K562 (cell line): ENCODE measurements around the gene ARHGAP24. TPM values are rescaled to one million over a fixed set of nuclear protein-coding genes. Genes with fewer than 3 reads are reported as not detected.

Source experiments
- ATAC-seq: fragments of 200-7000 bp; cut with Tn5 transposase; 3 replicates; pipeline ENCODE4 v1.9.1; 2020; ENCODE audit warnings: moderate library complexity
- BruUV-seq: library from RNA; stranded (reverse); fragments of 400-500 nt; replicated peaks from 2 replicates; lab custom pipeline; 2021; lab: Mats Ljungman, UMichigan
- CTCF ChIA-PET: fragments of 300-600 bp; formaldehyde crosslinking; extraction: SDS; loops from one replicate; lab custom pipeline; 2021; ENCODE audit warnings: low intra/inter-chr PET ratio; lab: Yijun Ruan, JAX
- POLR2A ChIA-PET: fragments of 300-600, 350-650 bp; sonication (Branson Sonifier 250); formaldehyde crosslinking; extraction: SDS; loops from one replicate; lab custom pipeline; 2021; ENCODE audit warnings: antibody characterized with exemption, inconsistent platforms; lab: Yijun Ruan, JAX
- DNase-seq, 4 experiments: peaks; one replicate each; pipeline versions ENCODE4 v3.0.0 to v3.0.0-alpha.2; 2011 to 2018; ENCODE audit warnings: low spot score in 3 of 4, mixed read lengths in 3 of 4; ENCODE audit errors: extremely low read depth in 1 of 4
- FAIRE-seq: peaks from 2 replicates; lab custom pipeline; 2011; peaks lifted over from hg19 to GRCh38; lab: Jason Lieb, UNC
- H2AFZ ChIP-seq: 2 replicates; pipeline ENCODE4 v1.6.0; 2011; ENCODE audit warnings: low read depth, low read length, control low read depth, inconsistent platforms
- H3K27ac ChIP-seq: fragments of 200-600 bp; 3 replicates; pipeline ENCODE4 v1.8.0; 2011; ENCODE audit warnings: low read depth, mild to moderate bottlenecking, control low read depth, inconsistent platforms, low read length, moderate library complexity, mixed read lengths; ENCODE audit errors: extremely low read depth
- H3K27me3 ChIP-seq, 2 experiments: fragments of 300-600 bp in 1 of 2; 2 replicates in 1 of 2; 3 replicates in 1 of 2; pipeline versions ENCODE4 v1.6.0 to v1.8.0; 2011; ENCODE audit warnings: inconsistent platforms in 2 of 2, low read length in 2 of 2, mild to moderate bottlenecking in 1 of 2, mixed read lengths in 1 of 2, moderate library complexity in 1 of 2; ENCODE audit not compliant: control insufficient read depth in 2 of 2, insufficient read depth in 2 of 2
- H3K36me3 ChIP-seq: fragments of 300-600 bp; 3 replicates; pipeline ENCODE4 v1.8.0; 2011; ENCODE audit warnings: mild to moderate bottlenecking, low read length, inconsistent platforms; ENCODE audit not compliant: control insufficient read depth, insufficient read depth
- H3K4me1 ChIP-seq, 2 experiments: fragments of 200-600 bp in 1 of 2; replicated peaks in 1 of 2; 2 replicates in 1 of 2; 3 replicates in 1 of 2; pipeline versions ENCODE4 v1.5.1 to v1.8.0; 2011; ENCODE audit warnings: inconsistent platforms in 2 of 2, low read length in 2 of 2, mild to moderate bottlenecking in 1 of 2, mixed read lengths in 1 of 2, moderate library complexity in 1 of 2; ENCODE audit not compliant: control insufficient read depth in 2 of 2, insufficient read depth in 2 of 2
- H3K4me2 ChIP-seq: 2 replicates; pipeline ENCODE4 v1.6.1; 2011; ENCODE audit warnings: low read length, control low read depth, inconsistent platforms, mixed read lengths; ENCODE audit not compliant: insufficient read depth
- H3K4me3 ChIP-seq: fragments of 200-600 bp; sonication (generic), shearing (Covaris generic); 2 replicates; pipeline ENCODE4 v1.5.1; 2016; ENCODE audit warnings: control low read depth, inconsistent platforms
- H3K79me2 ChIP-seq: fragments of 200-600 bp; 3 replicates; pipeline ENCODE4 v1.8.0; 2011; ENCODE audit warnings: low read length, inconsistent platforms; ENCODE audit not compliant: control insufficient read depth, insufficient read depth
- H3K9ac ChIP-seq, 2 experiments: 2 replicates each; pipeline versions ENCODE4 v1.6.0 to v1.6.1; 2011; ENCODE audit warnings: low read depth in 2 of 2, low read length in 2 of 2, control low read depth in 1 of 2, inconsistent platforms in 1 of 2, mild to moderate bottlenecking in 1 of 2, mixed read lengths in 1 of 2; ENCODE audit not compliant: insufficient read depth in 1 of 2
- H3K9me1 ChIP-seq: one replicate; pipeline ENCODE4 v1.6.0; 2011; ENCODE audit warnings: inconsistent platforms, mild to moderate bottlenecking, low read length, moderate library complexity; ENCODE audit not compliant: control insufficient read depth, insufficient read depth
- H3K9me3 ChIP-seq: replicated peaks from 2 replicates; pipeline ENCODE4 v1.5.1; 2011; ENCODE audit warnings: low read depth, low read length, inconsistent platforms; ENCODE audit not compliant: control insufficient read depth, insufficient read depth
- H4K20me1 ChIP-seq: replicated peaks from 2 replicates; pipeline ENCODE4 v1.6.1; 2011; ENCODE audit warnings: low read length, inconsistent platforms, mixed read lengths; ENCODE audit not compliant: control insufficient read depth, insufficient read depth
- CBFA2T3 ChIP-seq: fragments of 450-650 bp; IDR thresholded peaks from 2 replicates; pipeline ENCODE4 v1.6.1; 2017
- CEBPB ChIP-seq: fragments of 450-650 bp; IDR thresholded peaks from 2 replicates; pipeline ENCODE4 v1.6.1; 2016; ENCODE audit warnings: missing genetic modification characterization, missing compliant biosample characterization
- ETV5 ChIP-seq: sonication (generic); formaldehyde crosslinking; IDR thresholded peaks from 2 replicates; pipeline ENCODE4 v1.4.0; 2020; ENCODE audit warnings: low read depth, mild to moderate bottlenecking, missing genetic modification reagents
- KLF13 ChIP-seq: fragments of 450-650 bp; IDR thresholded peaks from 2 replicates; pipeline ENCODE4 v1.6.1; 2016; ENCODE audit warnings: missing genetic modification characterization, low read depth, mild to moderate bottlenecking, missing compliant biosample characterization, moderate library complexity, borderline replicate concordance
- MAFK ChIP-seq: IDR thresholded peaks from 2 replicates; pipeline ENCODE4 v1.6.1; 2011; ENCODE audit warnings: low read length, improper control_type of control experiment
- ZFP1 ChIP-seq: fragments of 450-650 bp; formaldehyde crosslinking; IDR thresholded peaks from 2 replicates; pipeline ENCODE4 v1.4.0; 2020; ENCODE audit warnings: mild to moderate bottlenecking, mixed read lengths
- WGBS: fragments of 100-300 bp; shearing (Covaris generic); methylation state at CpG from one replicate; pipeline ENCODE4 v1.1.6; 2016; ENCODE audit warnings: low coverage, mixed read lengths; ENCODE audit not compliant: insufficient coverage; ENCODE audit errors: missing lambda C conversion rate; 5-methylcytosine and 5-hydroxymethylcytosine counted together
- in situ Hi-C: fragments of 300-500 bp; cut with MboI; formaldehyde crosslinking; loops from 4 replicates; pipeline ENCODE4 v1.15.0; 2018; ENCODE audit warnings: inconsistent platforms, mixed read lengths
- intact Hi-C: fragments of 100-400 bp; cut with micrococcal nuclease; formaldehyde crosslinking; loops from 2 replicates; pipeline ENCODE4 v1.14.2; 2022
- polyA plus RNA-seq, 8 experiments: library from polyadenylated mRNA; depleted of rRNA in 4 of 8; stranded (reverse) in 5 of 8; unstranded in 3 of 8; fragments of >200 nt; fragmentation: Nextera tagmentation in 2 of 8; fragmentation: Illumina TruSeq in 1 of 8; extraction: Ambion mirVana in 2 of 8; extraction: Trizol in 1 of 8; gene quantifications; 2 replicates each; pipeline versions ENCODE4 v1.2.1 to v1.2.3, GENCODE V29; 2011 to 2014; ENCODE audit warnings: inconsistent platforms in 1 of 8, missing spikeins in 1 of 8
- total RNA-seq, 7 experiments: library from RNA; depleted of rRNA in 6 of 7; stranded (reverse); fragments of >200 nt in 6 of 7; fragmentation: Illumina TruSeq in 2 of 7; extraction: Trizol in 2 of 7; gene quantifications; 2 replicates each; pipeline versions ENCODE4 v1.2.1 to v1.2.3, GENCODE V29; 2011 to 2021; ENCODE audit warnings: low replicate concordance in 1 of 7
- TF ChIP-seq, protein P1 (sequence below): sonication (generic); formaldehyde crosslinking; IDR thresholded peaks from 2 replicates; pipeline ENCODE4 v1.8.1; 2023; ENCODE audit warnings: mild to moderate bottlenecking, missing genetic modification reagents
- TF ChIP-seq, protein P2 (sequence below): fragments of 450-650 bp; IDR thresholded peaks from 2 replicates; pipeline ENCODE4 v1.6.1; 2018; ENCODE audit warnings: mild to moderate bottlenecking, low read depth; ENCODE audit not compliant: partially characterized antibody
- TF ChIP-seq, protein P3 (sequence below): fragments of 450-650 bp; IDR thresholded peaks from 2 replicates; pipeline ENCODE4 v1.6.1; 2016; ENCODE audit warnings: borderline replicate concordance

The ARHGAP24 gene
- total and polyA plus RNA-seq, 9 of the 15 experiments (the other 6 are each of a cell fraction or from before 2014, with no cell fraction given): 8.0 to 22.6 (median 14.0) TPM

DNA sequence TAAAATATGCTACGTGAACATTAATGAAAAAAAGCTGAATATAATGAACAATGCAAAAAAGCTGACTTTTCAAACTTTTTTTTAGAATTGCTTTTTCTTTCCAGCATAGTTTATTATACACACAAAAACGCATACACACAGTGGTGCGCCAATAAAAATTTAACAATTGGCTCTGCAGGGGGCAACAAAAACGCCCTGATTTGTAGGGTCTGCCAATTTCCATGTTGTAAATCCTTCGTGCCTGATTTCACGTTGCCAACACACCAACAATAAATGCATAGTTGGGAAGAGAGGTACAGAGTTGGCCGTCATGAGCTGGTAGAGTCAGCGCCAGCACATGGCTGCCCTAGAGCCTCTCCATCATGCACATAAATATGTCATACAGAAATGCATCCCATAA is 551.8 kb downstream of the ARHGAP24 start:
- Histone ChIP-seq H3K9ac (no peak overlapping the region), H3K4me3 (no peak overlapping the region), H3K27me3 (no peaks in the 10 kb centered on the region; a peak in 1 of 5 replicates), H3K9me3 (no peaks in the 10 kb centered on the region), H4K20me1 (no peaks in the 10 kb centered on the region), H3K79me2 (no peaks in the 10 kb centered on the region), H3K27ac (no peak overlapping the region), H3K4me1 (no peaks in the 10 kb centered on the region), H3K4me2 (no peak overlapping the region), H3K9me1 (no peaks in the 10 kb centered on the region), H2AFZ (no peak overlapping the region), H3K36me3 (no peaks in the 10 kb centered on the region)
- DNase-seq: no peak
- in situ Hi-C loops: loop anchor here (25.0 kb wide), 1 partner anchor 889 kb away; no protein-coding TSS in a partner anchor
- no peak for FAIRE-seq
- ChIA-PET POLR2A (no interaction called here), CTCF (no interaction called here)
- BruUV-seq: no TSS peak
- WGBS: 3% methylated on average over 8 of the region's 8 CpGs
- no peak for TF ChIP-seq CEBPB (tag)
- TF ChIP-seq, protein P1, sequence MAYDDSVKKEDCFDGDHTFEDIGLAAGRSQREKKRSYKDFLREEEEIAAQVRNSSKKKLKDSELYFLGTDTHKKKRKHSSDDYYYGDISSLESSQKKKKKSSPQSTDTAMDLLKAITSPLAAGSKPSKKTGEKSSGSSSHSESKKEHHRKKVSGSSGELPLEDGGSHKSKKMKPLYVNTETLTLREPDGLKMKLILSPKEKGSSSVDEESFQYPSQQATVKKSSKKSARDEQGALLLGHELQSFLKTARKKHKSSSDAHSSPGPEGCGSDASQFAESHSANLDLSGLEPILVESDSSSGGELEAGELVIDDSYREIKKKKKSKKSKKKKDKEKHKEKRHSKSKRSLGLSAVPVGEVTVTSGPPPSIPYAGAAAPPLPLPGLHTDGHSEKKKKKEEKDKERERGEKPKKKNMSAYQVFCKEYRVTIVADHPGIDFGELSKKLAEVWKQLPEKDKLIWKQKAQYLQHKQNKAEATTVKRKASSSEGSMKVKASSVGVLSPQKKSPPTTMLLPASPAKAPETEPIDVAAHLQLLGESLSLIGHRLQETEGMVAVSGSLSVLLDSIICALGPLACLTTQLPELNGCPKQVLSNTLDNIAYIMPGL: no peak
- no peak for TF ChIP-seq MAFK
- TF ChIP-seq, protein P2, sequence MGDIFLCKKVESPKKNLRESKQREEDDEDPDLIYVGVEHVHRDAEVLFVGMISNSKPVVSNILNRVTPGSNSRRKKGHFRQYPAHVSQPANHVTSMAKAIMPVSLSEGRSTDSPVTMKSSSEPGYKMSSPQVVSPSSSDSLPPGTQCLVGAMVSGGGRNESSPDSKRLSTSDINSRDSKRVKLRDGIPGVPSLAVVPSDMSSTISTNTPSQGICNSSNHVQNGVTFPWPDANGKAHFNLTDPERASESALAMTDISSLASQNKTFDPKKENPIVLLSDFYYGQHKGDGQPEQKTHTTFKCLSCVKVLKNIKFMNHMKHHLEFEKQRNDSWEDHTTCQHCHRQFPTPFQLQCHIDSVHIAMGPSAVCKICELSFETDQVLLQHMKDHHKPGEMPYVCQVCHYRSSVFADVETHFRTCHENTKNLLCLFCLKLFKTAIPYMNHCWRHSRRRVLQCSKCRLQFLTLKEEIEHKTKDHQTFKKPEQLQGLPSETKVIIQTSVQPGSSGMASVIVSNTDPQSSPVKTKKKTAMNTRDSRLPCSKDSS: no peak
- TF ChIP-seq ZFP1: no peak
- TF ChIP-seq ETV5 (CRISPR knock-in tag): no peak
- TF ChIP-seq CBFA2T3: no peak
- TF ChIP-seq KLF13: no peak
- TF ChIP-seq, protein P3, sequence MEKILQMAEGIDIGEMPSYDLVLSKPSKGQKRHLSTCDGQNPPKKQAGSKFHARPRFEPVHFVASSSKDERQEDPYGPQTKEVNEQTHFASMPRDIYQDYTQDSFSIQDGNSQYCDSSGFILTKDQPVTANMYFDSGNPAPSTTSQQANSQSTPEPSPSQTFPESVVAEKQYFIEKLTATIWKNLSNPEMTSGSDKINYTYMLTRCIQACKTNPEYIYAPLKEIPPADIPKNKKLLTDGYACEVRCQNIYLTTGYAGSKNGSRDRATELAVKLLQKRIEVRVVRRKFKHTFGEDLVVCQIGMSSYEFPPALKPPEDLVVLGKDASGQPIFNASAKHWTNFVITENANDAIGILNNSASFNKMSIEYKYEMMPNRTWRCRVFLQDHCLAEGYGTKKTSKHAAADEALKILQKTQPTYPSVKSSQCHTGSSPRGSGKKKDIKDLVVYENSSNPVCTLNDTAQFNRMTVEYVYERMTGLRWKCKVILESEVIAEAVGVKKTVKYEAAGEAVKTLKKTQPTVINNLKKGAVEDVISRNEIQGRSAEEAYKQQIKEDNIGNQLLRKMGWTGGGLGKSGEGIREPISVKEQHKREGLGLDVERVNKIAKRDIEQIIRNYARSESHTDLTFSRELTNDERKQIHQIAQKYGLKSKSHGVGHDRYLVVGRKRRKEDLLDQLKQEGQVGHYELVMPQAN: no peak
- intact Hi-C loops: no loop called here
- no peak for ATAC-seq
